HCT116 (cell line): ENCODE results near the gene INKA1. TPM values are rescaled to one million over a fixed set of nuclear protein-coding genes. Genes with fewer than 3 reads are reported as not detected.

ENCODE experiments used
- EGR1 ChIP-seq: IDR thresholded peaks from 2 replicates; pipeline ENCODE4 v1.6.1; 2012; ENCODE audit warnings: low read depth
- ELF1 ChIP-seq: IDR thresholded peaks from 2 replicates; pipeline ENCODE4 v1.6.1; 2012; ENCODE audit warnings: low read depth, borderline replicate concordance
- REST ChIP-seq: IDR thresholded peaks from 2 replicates; pipeline ENCODE4 v1.6.1; 2012; ENCODE audit warnings: low read depth
- SP1 ChIP-seq: IDR thresholded peaks from 2 replicates; pipeline ENCODE4 v1.6.1; 2012; ENCODE audit warnings: low read depth
- SRF ChIP-seq: IDR thresholded peaks from 2 replicates; pipeline ENCODE4 v1.6.1; 2012; ENCODE audit warnings: low read depth
- total RNA-seq: library from RNA; stranded (reverse); gene quantifications from one replicate; pipeline ENCODE4 v1.2.1, GENCODE V29; 2021; ENCODE audit not compliant: unreplicated experiment
- TF ChIP-seq, protein P1 (sequence below), 3 experiments: fragments of 200-600 bp in 1 of 3; sonication (generic) in 1 of 3; IDR thresholded peaks in 2 of 3; conservative IDR thresholded peaks in 1 of 3; 2 replicates each; pipeline ENCODE4 v1.5.1; 2012 to 2017; ENCODE audit warnings: low read depth in 2 of 3, low read length in 2 of 3, antibody characterized with exemption in 1 of 3, borderline replicate concordance in 1 of 3, control low read depth in 1 of 3, mild to moderate bottlenecking in 1 of 3, mixed read lengths in 1 of 3, mixed run types in 1 of 3, moderate library complexity in 1 of 3; ENCODE audit not compliant: insufficient read depth in 1 of 3
- TF ChIP-seq, protein P2 (sequence below): IDR thresholded peaks from 2 replicates; pipeline ENCODE4 v1.6.1; 2012

Gene INKA1
- total RNA-seq, 1 experiment from 2014 or later, result 1.6 TPM

DNA sequence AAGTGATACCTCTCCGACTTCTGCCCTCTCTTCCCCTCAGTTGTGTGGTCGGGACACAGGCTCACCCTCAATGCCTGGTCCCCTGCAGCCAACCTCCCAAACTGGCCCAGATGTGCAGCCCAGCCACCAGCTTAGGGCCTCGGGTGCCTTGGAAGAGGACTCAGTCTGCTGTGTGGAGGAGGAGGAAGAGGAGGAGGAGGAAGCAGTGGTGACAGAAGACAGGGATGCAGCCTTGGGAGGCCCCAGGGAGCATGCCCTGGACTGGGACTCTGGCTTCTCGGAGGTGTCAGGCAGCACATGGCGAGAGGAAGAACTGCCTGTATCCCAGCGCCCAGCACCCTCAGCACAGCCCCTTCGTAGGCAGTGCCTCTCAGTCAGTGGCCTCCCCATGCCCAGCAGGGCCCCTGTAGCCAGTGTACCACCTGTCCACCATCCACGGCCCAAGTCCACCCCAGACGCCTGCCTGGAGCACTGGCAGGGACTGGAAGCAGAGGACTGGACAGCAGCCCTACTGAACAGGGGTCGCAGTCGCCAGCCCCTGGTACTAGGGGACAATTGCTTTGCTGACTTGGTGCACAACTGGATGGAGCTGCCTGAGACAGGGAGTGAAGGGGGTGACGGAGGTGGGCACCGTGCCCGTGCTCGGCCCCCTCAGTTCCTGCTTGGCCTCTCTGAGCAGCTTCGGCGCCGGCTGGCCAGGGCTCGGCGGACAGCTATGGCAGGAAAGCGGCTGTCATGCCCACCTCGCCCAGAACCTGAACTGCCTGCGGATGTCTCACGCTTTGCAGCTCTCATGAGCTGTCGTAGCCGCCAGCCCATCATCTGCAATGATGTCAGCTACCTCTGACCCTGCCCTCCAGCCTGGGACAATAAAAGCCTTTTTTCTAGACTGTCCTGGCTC lies 1.3 kb downstream of the INKA1 start (continued):
- TF ChIP-seq REST (no peak), SRF (no peak), SP1 (no peak), EGR1 (no peak), ELF1 (no peak)
- TF ChIP-seq, protein P1, sequence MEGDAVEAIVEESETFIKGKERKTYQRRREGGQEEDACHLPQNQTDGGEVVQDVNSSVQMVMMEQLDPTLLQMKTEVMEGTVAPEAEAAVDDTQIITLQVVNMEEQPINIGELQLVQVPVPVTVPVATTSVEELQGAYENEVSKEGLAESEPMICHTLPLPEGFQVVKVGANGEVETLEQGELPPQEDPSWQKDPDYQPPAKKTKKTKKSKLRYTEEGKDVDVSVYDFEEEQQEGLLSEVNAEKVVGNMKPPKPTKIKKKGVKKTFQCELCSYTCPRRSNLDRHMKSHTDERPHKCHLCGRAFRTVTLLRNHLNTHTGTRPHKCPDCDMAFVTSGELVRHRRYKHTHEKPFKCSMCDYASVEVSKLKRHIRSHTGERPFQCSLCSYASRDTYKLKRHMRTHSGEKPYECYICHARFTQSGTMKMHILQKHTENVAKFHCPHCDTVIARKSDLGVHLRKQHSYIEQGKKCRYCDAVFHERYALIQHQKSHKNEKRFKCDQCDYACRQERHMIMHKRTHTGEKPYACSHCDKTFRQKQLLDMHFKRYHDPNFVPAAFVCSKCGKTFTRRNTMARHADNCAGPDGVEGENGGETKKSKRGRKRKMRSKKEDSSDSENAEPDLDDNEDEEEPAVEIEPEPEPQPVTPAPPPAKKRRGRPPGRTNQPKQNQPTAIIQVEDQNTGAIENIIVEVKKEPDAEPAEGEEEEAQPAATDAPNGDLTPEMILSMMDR (IDR thresholded peaks at IDR 0.05 in 2 of 3, conservative IDR thresholded peaks at IDR 0.05 in 1 of 3; ENCODE audit: borderline replicate concordance in 1 of 3, insufficient read depth in 1 of 3, low read depth in 2 of 3, low read length in 2 of 3), result no peak
- TF ChIP-seq, protein P2, sequence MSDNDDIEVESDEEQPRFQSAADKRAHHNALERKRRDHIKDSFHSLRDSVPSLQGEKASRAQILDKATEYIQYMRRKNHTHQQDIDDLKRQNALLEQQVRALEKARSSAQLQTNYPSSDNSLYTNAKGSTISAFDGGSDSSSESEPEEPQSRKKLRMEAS, result no peak
